Left ventricle myocardium inferior (tissue), 1 donor: ENCODE results near the gene EPB42. TPM values are rescaled to one million over a fixed set of nuclear protein-coding genes. Genes with fewer than 3 reads are reported as not detected.

Source experiments
- DNase-seq: peaks from one replicate; pipeline ENCODE4 v3.0.0-alpha.2; 2020
- H3K27ac ChIP-seq: fragments of 200-600 bp; replicated peaks from 2 replicates; pipeline ENCODE4 v1.8.0; 2021
- H3K27me3 ChIP-seq: fragments of 200-600 bp; 2 replicates; pipeline ENCODE4 v1.8.0; 2021; ENCODE audit warnings: low read depth
- H3K36me3 ChIP-seq: fragments of 200-600 bp; 2 replicates; pipeline ENCODE4 v1.8.0; 2021
- H3K4me1 ChIP-seq: fragments of 200-600 bp; 2 replicates; pipeline ENCODE4 v1.8.0; 2021
- H3K4me3 ChIP-seq: fragments of 200-600 bp; 2 replicates; pipeline ENCODE4 v1.8.0; 2021; ENCODE audit warnings: mild to moderate bottlenecking, moderate library complexity
- H3K9me3 ChIP-seq: fragments of 200-600 bp; replicated peaks from 2 replicates; pipeline ENCODE4 v1.8.0; 2021
- CTCF ChIP-seq: fragments of 200-600 bp; IDR thresholded peaks from 2 replicates; pipeline ENCODE4 v1.8.0; 2021; ENCODE audit warnings: antibody characterized with exemption, mild to moderate bottlenecking, borderline replicate concordance
- intact Hi-C: fragments of 100-400 bp; cut with micrococcal nuclease; formaldehyde crosslinking; loops from one replicate; pipeline ENCODE4 v1.11.0; 2022
- total RNA-seq: library from RNA; stranded (reverse); fragmentation: NEBNext Ultra II Directional; extraction: Animal tissue kit (Norgen Biotek cat#: 25700); gene quantifications from one replicate; pipeline ENCODE4 v1.2.1, GENCODE V29; 2021
- donor health status: DM: no; HTN: yes; CAD: no; lungs with severe emphysema.

The EPB42 gene
- total RNA-seq, 1 donor from 2014 or later: not detected

- TF ChIP-seq CTCF: no peak
- intact Hi-C loops: no loop called here
- no peak for DNase-seq
- peaks cover 5% of the 10 kb centered on the region for H3K9me3 ChIP-seq
- peak overlapping the region; percentile 53 for H3K27ac ChIP-seq
- no peaks in the 10 kb centered on the region for H3K27me3 ChIP-seq
- peaks cover 60% of the 10 kb centered on the region for H3K36me3 ChIP-seq
- H3K4me1 ChIP-seq: peaks cover 37% of the 10 kb centered on the region
- no peak overlapping the region for H3K4me3 ChIP-seq
Measured at GRCh38 chr15:43196760-43197548, 23.9 kb downstream of the EPB42 start.

GRCh38 chr15:43194795-43195194 lies 26.0 kb downstream of the EPB42 start:
- no peak for TF ChIP-seq CTCF
- Histone ChIP-seq H3K4me1 (peaks cover 53% of the 10 kb centered on the region), H3K9me3 (peaks cover 5% of the 10 kb centered on the region), H3K4me3 (no peak overlapping the region), H3K27me3 (no peaks in the 10 kb centered on the region), H3K27ac (peak overlapping the region; percentile 50), H3K36me3 (peaks cover 82% of the 10 kb centered on the region)
- intact Hi-C loops: no loop called here
- no peak for DNase-seq

GRCh38 chr15:43193710-43194109 lies 27.1 kb downstream of the EPB42 start:
- no peak for TF ChIP-seq CTCF
- DNase-seq: no peak
- Histone ChIP-seq H3K27ac (no peak overlapping the region), H3K9me3 (peaks cover 5% of the 10 kb centered on the region), H3K4me3 (no peak overlapping the region), H3K36me3 (peaks cover 89% of the 10 kb centered on the region), H3K27me3 (no peaks in the 10 kb centered on the region), H3K4me1 (peaks cover 64% of the 10 kb centered on the region)
- intact Hi-C loops: no loop called here

- H3K27ac ChIP-seq: peak overlapping the region; percentile 77
- H3K4me1 ChIP-seq: peaks cover 77% of the 10 kb centered on the region
- peak; percentile 85 for DNase-seq
- peak overlapping the region; percentile 13 for H3K4me3 ChIP-seq
- H3K27me3 ChIP-seq: no peaks in the 10 kb centered on the region
- H3K36me3 ChIP-seq: peaks cover 56% of the 10 kb centered on the region
- intact Hi-C loops: no loop called here
- no peak for TF ChIP-seq CTCF
- H3K9me3 ChIP-seq: no peaks in the 10 kb centered on the region
Measured at GRCh38 chr15:43190178-43190577, 30.6 kb downstream of the EPB42 start.

GRCh38 chr15:43189296-43189695 lies 31.5 kb downstream of the EPB42 start:
- Histone ChIP-seq H3K27ac (peak overlapping the region; percentile 77), H3K4me3 (no peak overlapping the region), H3K4me1 (peaks cover 72% of the 10 kb centered on the region), H3K36me3 (peaks cover 48% of the 10 kb centered on the region), H3K27me3 (no peaks in the 10 kb centered on the region), H3K9me3 (no peaks in the 10 kb centered on the region)
- DNase-seq: no peak
- intact Hi-C loops: no loop called here
- TF ChIP-seq CTCF: no peak
